K562 (cell line): ENCODE measurements around the gene CYB5RL.

Experiments
- CTCF ChIP-seq, 3 experiments: IDR thresholded peaks in 2 of 3; conservative IDR thresholded peaks in 1 of 3; 2 replicates each; pipeline ENCODE4 v1.5.1; 2011 to 2012; ENCODE audit warnings: low read length in 3 of 3, mild to moderate bottlenecking in 3 of 3, control low read depth in 2 of 3, improper control_type of control experiment in 1 of 3, inconsistent platforms in 1 of 3, low read depth in 1 of 3, mixed read lengths in 1 of 3, moderate library complexity in 1 of 3; ENCODE audit not compliant: insufficient read depth in 2 of 3
- ZNF133 ChIP-seq: fragments of 250-450 bp; sonication (Bioruptor Pico); IDR thresholded peaks from 2 replicates; pipeline ENCODE4 v1.4.0; 2020; ENCODE audit warnings: mild to moderate bottlenecking
- ZNF274 ChIP-seq: IDR thresholded peaks from 2 replicates; pipeline ENCODE4 v1.6.1; 2011; ENCODE audit warnings: low read depth, mild to moderate bottlenecking, low read length, moderate library complexity, borderline replicate concordance
- ZNF76 ChIP-seq: fragments of 250-450 bp; sonication (Bioruptor Pico); IDR thresholded peaks from 2 replicates; pipeline ENCODE4 v1.4.0; 2020; ENCODE audit warnings: mild to moderate bottlenecking, moderate library complexity, borderline replicate concordance
- TF ChIP-seq, protein P1 (sequence below): IDR thresholded peaks from 2 replicates; pipeline ENCODE4 v1.6.1; 2012; ENCODE audit warnings: low read depth, low read length, improper control_type of control experiment, borderline replicate concordance
- TF ChIP-seq, protein P2 (sequence below): fragments of 450-650 bp; IDR thresholded peaks from 2 replicates; pipeline ENCODE4 v1.6.1; 2017; ENCODE audit warnings: antibody characterized with exemption, mild to moderate bottlenecking
- TF ChIP-seq, protein P3 (sequence below): sonication (generic); formaldehyde crosslinking; IDR thresholded peaks from 2 replicates; pipeline ENCODE4 v1.9.0; 2022; ENCODE audit warnings: mild to moderate bottlenecking, missing genetic modification reagents

- TF ChIP-seq ZNF274 (no peak), ZNF76 (CRISPR knock-in tag) (no peak), ZNF133 (no peak), CTCF (IDR thresholded peaks at IDR 0.05 in 2 of 3, conservative IDR thresholded peaks at IDR 0.05 in 1 of 3; ENCODE audit: insufficient read depth in 2 of 3, low read depth in 1 of 3, low read length in 3 of 3) (no peak)
- TF ChIP-seq, protein P1, sequence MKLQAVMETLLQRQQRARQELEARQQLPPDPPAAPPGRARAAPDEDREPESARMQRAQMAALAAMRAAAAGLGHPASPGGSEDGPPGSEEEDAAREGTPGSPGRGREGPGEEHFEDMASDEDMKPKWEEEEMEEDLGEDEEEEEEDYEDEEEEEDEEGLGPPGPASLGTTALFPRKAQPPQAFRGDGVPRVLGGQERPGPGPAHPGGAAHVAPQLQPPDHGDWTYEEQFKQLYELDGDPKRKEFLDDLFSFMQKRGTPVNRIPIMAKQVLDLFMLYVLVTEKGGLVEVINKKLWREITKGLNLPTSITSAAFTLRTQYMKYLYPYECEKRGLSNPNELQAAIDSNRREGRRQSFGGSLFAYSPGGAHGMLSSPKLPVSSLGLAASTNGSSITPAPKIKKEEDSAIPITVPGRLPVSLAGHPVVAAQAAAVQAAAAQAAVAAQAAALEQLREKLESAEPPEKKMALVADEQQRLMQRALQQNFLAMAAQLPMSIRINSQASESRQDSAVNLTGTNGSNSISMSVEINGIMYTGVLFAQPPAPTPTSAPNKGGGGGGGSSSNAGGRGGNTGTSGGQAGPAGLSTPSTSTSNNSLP = no peak
- TF ChIP-seq, protein P2, sequence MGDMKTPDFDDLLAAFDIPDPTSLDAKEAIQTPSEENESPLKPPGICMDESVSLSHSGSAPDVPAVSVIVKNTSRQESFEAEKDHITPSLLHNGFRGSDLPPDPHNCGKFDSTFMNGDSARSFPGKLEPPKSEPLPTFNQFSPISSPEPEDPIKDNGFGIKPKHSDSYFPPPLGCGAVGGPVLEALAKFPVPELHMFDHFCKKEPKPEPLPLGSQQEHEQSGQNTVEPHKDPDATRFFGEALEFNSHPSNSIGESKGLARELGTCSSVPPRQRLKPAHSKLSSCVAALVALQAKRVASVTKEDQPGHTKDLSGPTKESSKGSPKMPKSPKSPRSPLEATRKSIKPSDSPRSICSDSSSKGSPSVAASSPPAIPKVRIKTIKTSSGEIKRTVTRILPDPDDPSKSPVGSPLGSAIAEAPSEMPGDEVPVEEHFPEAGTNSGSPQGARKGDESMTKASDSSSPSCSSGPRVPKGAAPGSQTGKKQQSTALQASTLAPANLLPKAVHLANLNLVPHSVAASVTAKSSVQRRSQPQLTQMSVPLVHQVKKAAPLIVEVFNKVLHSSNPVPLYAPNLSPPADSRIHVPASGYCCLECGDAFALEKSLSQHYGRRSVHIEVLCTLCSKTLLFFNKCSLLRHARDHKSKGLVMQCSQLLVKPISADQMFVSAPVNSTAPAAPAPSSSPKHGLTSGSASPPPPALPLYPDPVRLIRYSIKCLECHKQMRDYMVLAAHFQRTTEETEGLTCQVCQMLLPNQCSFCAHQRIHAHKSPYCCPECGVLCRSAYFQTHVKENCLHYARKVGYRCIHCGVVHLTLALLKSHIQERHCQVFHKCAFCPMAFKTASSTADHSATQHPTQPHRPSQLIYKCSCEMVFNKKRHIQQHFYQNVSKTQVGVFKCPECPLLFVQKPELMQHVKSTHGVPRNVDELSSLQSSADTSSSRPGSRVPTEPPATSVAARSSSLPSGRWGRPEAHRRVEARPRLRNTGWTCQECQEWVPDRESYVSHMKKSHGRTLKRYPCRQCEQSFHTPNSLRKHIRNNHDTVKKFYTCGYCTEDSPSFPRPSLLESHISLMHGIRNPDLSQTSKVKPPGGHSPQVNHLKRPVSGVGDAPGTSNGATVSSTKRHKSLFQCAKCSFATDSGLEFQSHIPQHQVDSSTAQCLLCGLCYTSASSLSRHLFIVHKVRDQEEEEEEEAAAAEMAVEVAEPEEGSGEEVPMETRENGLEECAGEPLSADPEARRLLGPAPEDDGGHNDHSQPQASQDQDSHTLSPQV = no peak
- TF ChIP-seq, protein P3, sequence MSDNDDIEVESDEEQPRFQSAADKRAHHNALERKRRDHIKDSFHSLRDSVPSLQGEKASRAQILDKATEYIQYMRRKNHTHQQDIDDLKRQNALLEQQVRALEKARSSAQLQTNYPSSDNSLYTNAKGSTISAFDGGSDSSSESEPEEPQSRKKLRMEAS = no peak
These were observed 31.4 kb downstream of the CYB5RL start for GRCh38 chr1:54168206-54168965.
